SH-SY5Y (cell line): Measurements from ENCODE around the gene EVA1C.

Experiments used
- GATA2 ChIP-seq: IDR thresholded peaks from 2 replicates; pipeline ENCODE4 v1.6.1; 2011; ENCODE audit warnings: mild to moderate bottlenecking, low read depth, low read length
- GATA3 ChIP-seq: IDR thresholded peaks from 2 replicates; pipeline ENCODE4 v1.6.1; 2011; ENCODE audit warnings: low read depth, mild to moderate bottlenecking, low read length, moderate library complexity

EVA1C gene

DNA sequence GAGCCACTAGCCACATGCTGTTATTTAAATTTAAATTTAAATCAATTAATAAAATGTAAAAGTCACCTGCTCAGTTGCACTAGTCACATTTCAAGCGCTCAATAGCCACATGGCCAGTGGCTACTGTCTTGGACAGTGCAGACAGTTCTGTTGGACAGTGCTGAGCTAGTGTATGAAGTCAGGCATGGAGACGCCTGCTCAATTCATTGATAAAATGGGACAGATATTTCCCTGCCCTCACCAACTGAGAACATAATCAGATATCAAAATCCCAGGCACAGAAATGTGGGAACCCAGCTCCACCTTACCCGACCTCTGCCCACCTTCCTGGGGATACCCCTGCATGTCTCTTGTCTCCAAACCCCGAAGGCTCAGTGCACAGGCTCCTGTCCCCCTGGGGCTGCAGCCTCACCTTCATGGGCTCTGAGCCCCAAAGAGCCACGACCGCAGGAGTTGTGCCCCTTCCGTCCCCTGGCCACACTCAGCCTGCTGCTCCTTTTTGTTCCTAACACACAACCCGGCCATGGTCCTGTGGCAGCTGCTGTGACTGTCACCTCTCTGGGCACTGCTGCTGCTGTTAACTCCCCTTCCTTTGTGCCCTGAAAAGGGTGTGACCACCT lies 109.3 kb downstream of the EVA1C start:
- no peak for TF ChIP-seq GATA2
- TF ChIP-seq GATA3 = no peak

DNA sequence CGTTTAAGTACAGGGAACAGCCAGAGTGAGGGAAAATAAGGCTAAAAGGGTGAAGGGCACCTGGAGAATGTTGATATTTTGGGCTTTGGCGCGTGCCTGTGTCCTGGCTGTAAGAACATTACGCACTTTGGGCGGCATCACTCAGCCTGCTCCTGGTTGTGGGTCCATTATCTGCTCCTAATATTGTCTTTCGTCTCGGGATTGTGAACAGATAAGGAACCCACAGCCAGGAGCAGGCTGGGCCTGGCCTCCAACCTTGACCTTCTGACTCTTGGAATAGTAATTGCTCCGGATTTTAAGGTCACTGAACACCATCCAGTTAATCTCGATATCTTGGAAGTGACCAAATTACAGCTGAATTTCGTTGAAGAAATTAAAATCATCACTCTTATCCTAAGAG lies 111.0 kb downstream of the EVA1C start:
- TF ChIP-seq GATA3 = no peak
- TF ChIP-seq GATA2 = no peak

- TF ChIP-seq GATA3 = no peak
- TF ChIP-seq GATA2 = no peak
Measured at GRCh38 chr21:32523988-32524719, 111.6 kb downstream of the EVA1C start.

- TF ChIP-seq GATA3 (no peak), GATA2 (no peak)
Measured at GRCh38 chr21:32525282-32525681, 112.8 kb downstream of the EVA1C start.

GRCh38 chr21:32529679-32530078 lies 117.2 kb downstream of the EVA1C start:
- TF ChIP-seq GATA2 (no peak), GATA3 (no peak)

GRCh38 chr21:32532636-32533035 lies 120.1 kb downstream of the EVA1C start:
- TF ChIP-seq GATA3 (no peak), GATA2 (no peak)

GRCh38 chr21:32533053-32533452 lies 120.5 kb downstream of the EVA1C start:
- no peak for TF ChIP-seq GATA3
- TF ChIP-seq GATA2 = no peak

DNA sequence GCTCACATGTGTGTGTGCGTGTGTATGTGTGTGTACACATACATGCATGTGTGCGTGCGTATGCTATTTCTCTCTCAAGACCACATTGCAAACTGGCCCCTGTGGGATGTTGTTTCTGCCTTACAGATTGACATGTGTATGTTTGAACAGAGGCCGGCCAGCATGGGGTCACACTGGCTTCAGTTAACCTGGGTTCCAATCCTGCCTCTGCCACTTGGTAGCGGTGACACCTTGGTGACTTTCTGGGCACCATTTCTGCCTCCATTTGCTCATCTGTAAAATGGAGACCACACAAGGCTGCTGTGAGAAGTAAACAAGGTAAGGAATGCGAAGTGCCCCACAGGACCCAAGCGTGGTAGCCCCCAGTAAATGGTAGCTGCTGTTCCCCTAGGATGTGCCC lies 121.1 kb downstream of the EVA1C start:
- TF ChIP-seq GATA3 = no peak
- TF ChIP-seq GATA2 = no peak

- TF ChIP-seq GATA3 (no peak), GATA2 (no peak)
Measured at GRCh38 chr21:32534113-32534512, 121.6 kb downstream of the EVA1C start.

- TF ChIP-seq GATA3 = no peak
- no peak for TF ChIP-seq GATA2
Measured at GRCh38 chr21:32535612-32536011, 123.1 kb downstream of the EVA1C start.

DNA sequence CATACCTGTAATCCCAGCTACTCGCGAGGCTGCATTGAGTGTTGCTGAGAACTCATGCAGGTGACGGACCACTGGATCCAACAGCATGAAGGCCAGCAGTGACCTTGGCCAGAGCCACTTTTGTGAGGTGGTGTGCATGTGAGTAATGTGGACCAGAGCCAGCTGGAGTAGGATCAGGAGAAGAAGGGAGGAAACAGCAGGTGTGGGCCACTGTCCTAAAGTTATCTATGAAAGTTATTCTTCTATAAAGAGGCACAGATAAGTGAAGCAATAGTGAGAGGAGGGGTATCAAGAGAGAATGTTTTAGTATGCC lies 125.0 kb downstream of the EVA1C start:
- no peak for TF ChIP-seq GATA3
- TF ChIP-seq GATA2 = no peak

DNA sequence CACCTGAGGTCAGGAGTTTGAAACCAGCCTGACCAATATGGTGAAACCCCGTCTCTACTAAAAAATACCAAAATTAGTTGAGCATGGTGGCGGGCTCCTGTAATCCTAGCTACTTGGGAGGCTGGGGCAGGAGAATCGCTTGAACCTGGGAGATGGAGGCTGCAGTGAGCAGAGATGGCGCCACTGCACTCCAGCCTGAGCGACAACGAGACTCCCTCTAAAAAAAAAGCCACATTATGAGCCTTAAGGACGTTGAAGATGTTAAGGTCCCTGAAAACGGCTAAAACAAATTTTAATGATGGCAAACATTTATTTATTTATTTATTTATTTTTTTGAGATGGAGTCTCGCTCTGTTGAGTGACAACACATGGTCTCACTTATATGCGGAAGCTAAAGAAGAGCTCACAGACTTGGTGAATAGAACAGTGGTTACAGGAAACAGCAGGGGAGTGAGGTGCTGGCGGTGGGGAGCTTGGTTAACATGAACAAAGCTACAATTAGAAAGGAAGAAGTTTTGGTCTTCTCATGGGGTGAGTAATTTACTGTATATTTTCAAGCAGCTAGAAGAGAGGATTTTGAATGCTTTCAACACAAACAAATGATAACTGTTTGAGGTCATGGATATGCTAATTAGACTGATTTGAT lies 125.8 kb downstream of the EVA1C start:
- no peak for TF ChIP-seq GATA2
- TF ChIP-seq GATA3 = no peak

DNA sequence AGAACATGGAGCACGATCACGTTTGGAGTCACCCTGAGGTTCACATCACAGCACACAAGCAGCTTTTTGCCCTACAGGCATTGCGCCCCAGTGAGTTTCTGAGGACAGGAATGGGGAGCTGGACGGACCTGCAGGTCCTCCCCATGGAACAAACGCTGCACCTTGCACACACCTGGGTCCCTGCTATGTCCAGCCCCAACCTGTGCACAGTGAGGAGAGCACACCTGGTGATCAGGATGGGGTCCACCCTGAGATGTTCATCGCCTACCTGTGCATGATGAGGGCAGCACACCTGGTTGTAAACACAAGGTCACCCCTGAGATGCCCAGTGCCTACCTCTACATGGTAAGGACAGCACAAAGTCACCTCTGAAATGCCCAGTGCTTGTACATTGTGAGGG lies 126.9 kb downstream of the EVA1C start:
- TF ChIP-seq GATA3 (no peak), GATA2 (no peak)

- TF ChIP-seq GATA2 = no peak
- no peak for TF ChIP-seq GATA3
Measured at GRCh38 chr21:32543975-32544374, 131.5 kb downstream of the EVA1C start.

DNA sequence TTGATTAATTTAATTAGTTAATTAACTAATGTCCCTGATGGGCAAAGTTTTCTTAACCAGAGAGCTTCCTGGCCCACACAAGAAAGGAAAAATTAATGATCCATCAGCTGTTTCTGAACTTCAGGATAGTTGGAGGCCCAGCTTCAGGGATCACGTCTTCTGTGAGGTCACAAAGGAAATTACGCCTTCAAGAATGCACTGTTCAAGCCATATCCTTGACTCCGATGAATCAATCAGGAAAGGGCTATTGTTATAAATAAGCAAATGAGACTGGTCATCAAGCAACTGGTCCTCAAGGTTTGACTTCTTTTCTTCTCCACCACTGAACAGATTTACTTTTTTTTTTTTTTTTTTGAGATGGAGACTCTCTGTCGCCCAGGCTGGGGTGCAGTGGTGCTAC lies 132.2 kb downstream of the EVA1C start:
- TF ChIP-seq GATA3 (no peak), GATA2 (no peak)
